IMR-90 (cell line): ENCODE results near the gene SPATA13. TPM values are rescaled to one million over a fixed set of nuclear protein-coding genes. Genes with fewer than 3 reads are reported as not detected.
A peak's percentile ranks its signal among the peaks of the same experiment; 100 is the strongest.

Source experiments
- ATAC-seq: fragments of 200-7000 bp; cut with Tn5 transposase; 2 replicates; pipeline ENCODE4 v1.9.1; 2020; ENCODE audit warnings: low read depth, mild to moderate bottlenecking, moderate library complexity
- BruUV-seq: library from RNA; stranded (reverse); fragments of 400-500 nt; replicated peaks from 2 replicates; lab custom pipeline; 2021; lab: Mats Ljungman, UMichigan
- CTCF ChIA-PET: fragments of 300-600 bp; formaldehyde crosslinking; extraction: SDS; loops from one replicate; lab custom pipeline; 2021; ENCODE audit warnings: antibody characterized with exemption; lab: Yijun Ruan, JAX
- POLR2A ChIA-PET: fragments of 300-600 bp; sonication (Branson Sonifier 250); formaldehyde crosslinking; loops from one replicate; lab custom pipeline; 2022; ENCODE audit warnings: antibody characterized with exemption; ENCODE audit not compliant: unreplicated experiment; lab: Charles Lee
- DNase-seq: peaks from one replicate; pipeline ENCODE4 v3.0.0; 2013
- H2AFZ ChIP-seq: replicated peaks from 2 replicates; pipeline ENCODE3; 2013; ENCODE audit warnings: low read length, mild to moderate bottlenecking; ENCODE audit not compliant: poor library complexity
- H2AK5ac ChIP-seq: 2 replicates; pipeline ENCODE4 v1.6.1; 2013; ENCODE audit warnings: low read depth, low read length, inconsistent platforms
- H2AK9ac ChIP-seq: replicated peaks from 2 replicates; pipeline ENCODE3; 2013; ENCODE audit warnings: mild to moderate bottlenecking, low read depth, low read length, moderate library complexity; ENCODE audit not compliant: poor library complexity
- H2BK120ac ChIP-seq: 2 replicates; pipeline ENCODE4 v1.6.1; 2013; ENCODE audit warnings: low read depth, low read length, inconsistent platforms
- H2BK15ac ChIP-seq: 3 replicates; pipeline ENCODE4 v1.6.1; 2013; ENCODE audit warnings: low read depth, low read length, inconsistent platforms
- H2BK20ac ChIP-seq: 2 replicates; pipeline ENCODE4 v1.6.1; 2013; ENCODE audit warnings: low read depth, mild to moderate bottlenecking, inconsistent platforms, low read length, moderate library complexity
- H2BK5ac ChIP-seq: 2 replicates; pipeline ENCODE4 v1.6.1; 2013; ENCODE audit warnings: mild to moderate bottlenecking, low read depth, low read length, inconsistent platforms; ENCODE audit not compliant: poor library complexity, severe bottlenecking
- H3K14ac ChIP-seq: replicated peaks from 2 replicates; pipeline ENCODE4 v1.6.1; 2013; ENCODE audit warnings: low read depth, low read length, inconsistent platforms
- H3K18ac ChIP-seq: 2 replicates; pipeline ENCODE4 v1.6.1; 2013; ENCODE audit warnings: low read depth, low read length, control low read depth
- H3K23ac ChIP-seq: 2 replicates; pipeline ENCODE4 v1.6.1; 2013; ENCODE audit warnings: low read depth, low read length, inconsistent platforms
- H3K27ac ChIP-seq: 2 replicates; pipeline ENCODE4 v1.5.1; 2013; ENCODE audit warnings: mild to moderate bottlenecking, control low read depth, low read length; ENCODE audit not compliant: insufficient read depth
- H3K27me3 ChIP-seq: 2 replicates; pipeline ENCODE4 v1.6.1; 2013; ENCODE audit warnings: low read length; ENCODE audit not compliant: control insufficient read depth, insufficient read depth
- H3K36me3 ChIP-seq: 2 replicates; pipeline ENCODE4 v1.6.1; 2013; ENCODE audit warnings: low read length, mixed read lengths; ENCODE audit not compliant: control insufficient read depth, insufficient read depth
- H3K4ac ChIP-seq: 2 replicates; pipeline ENCODE4 v1.6.1; 2013; ENCODE audit warnings: low read depth, low read length, inconsistent platforms
- H3K4me1 ChIP-seq: 2 replicates; pipeline ENCODE4 v1.6.1; 2013; ENCODE audit warnings: low read length, mixed read lengths; ENCODE audit not compliant: control insufficient read depth, insufficient read depth
- H3K4me2 ChIP-seq: 2 replicates; pipeline ENCODE4 v1.6.1; 2013; ENCODE audit warnings: low read depth, mild to moderate bottlenecking, control low read depth, low read length, moderate library complexity
- H3K4me3 ChIP-seq: 2 replicates; pipeline ENCODE4 v1.5.1; 2013; ENCODE audit warnings: low read depth, mild to moderate bottlenecking, control low read depth, low read length, moderate library complexity; ENCODE audit not compliant: insufficient read depth
- H3K56ac ChIP-seq: 2 replicates; pipeline ENCODE4 v1.6.1; 2013; ENCODE audit warnings: low read length, inconsistent platforms; ENCODE audit not compliant: insufficient read depth; ENCODE audit errors: extremely low read depth
- H3K79me1 ChIP-seq, 2 experiments: 2 replicates each; pipeline ENCODE4 v1.6.1; 2013; ENCODE audit warnings: low read length in 2 of 2, inconsistent platforms in 1 of 2, low read depth in 1 of 2
- H3K9ac ChIP-seq: 2 replicates; pipeline ENCODE4 v1.6.1; 2013; ENCODE audit warnings: low read depth, low read length, control low read depth
- H3K9me1 ChIP-seq: 2 replicates; pipeline ENCODE4 v1.6.1; 2013; ENCODE audit warnings: low read length, inconsistent platforms; ENCODE audit not compliant: insufficient read depth
- H3K9me3 ChIP-seq: 2 replicates; pipeline ENCODE4 v1.6.1; 2013; ENCODE audit warnings: low read length; ENCODE audit not compliant: control insufficient read depth, insufficient read depth
- H4K20me1 ChIP-seq: 2 replicates; pipeline ENCODE4 v1.6.1; 2013; ENCODE audit warnings: low read length, inconsistent platforms; ENCODE audit not compliant: insufficient read depth
- H4K5ac ChIP-seq: 2 replicates; pipeline ENCODE4 v1.6.1; 2013; ENCODE audit warnings: mild to moderate bottlenecking, low read depth, low read length, control low read depth
- H4K8ac ChIP-seq, 2 experiments: 2 replicates each; pipeline ENCODE4 v1.6.1; 2013; ENCODE audit warnings: low read depth in 2 of 2, low read length in 2 of 2, control low read depth in 1 of 2, inconsistent platforms in 1 of 2
- H4K91ac ChIP-seq: 2 replicates; pipeline ENCODE4 v1.6.1; 2013; ENCODE audit warnings: low read depth, low read length, inconsistent platforms; ENCODE audit not compliant: insufficient read depth
- MAFK ChIP-seq: IDR thresholded peaks from 2 replicates; pipeline ENCODE4 v1.6.1; 2012; ENCODE audit warnings: low read depth, low read length, improper control_type of control experiment
- MXI1 ChIP-seq: IDR thresholded peaks from 2 replicates; pipeline ENCODE4 v1.6.1; 2012; ENCODE audit warnings: low read depth, mild to moderate bottlenecking, low read length, moderate library complexity, borderline replicate concordance
- USF2 ChIP-seq: fragments of 150-350 bp; IDR thresholded peaks from 2 replicates; pipeline ENCODE4 v1.6.1; 2017; ENCODE audit warnings: mild to moderate bottlenecking, antibody characterized with exemption, low read length, low read depth
- WGBS, 2 experiments: methylation state at CpG; one replicate each; pipeline versions ENCODE4 v1.1.5 to v1.1.7; 2013; ENCODE audit warnings: missing lambda C conversion rate in 2 of 2; ENCODE audit not compliant: insufficient read length in 1 of 2; ENCODE audit errors: extremely low coverage in 2 of 2; 5-methylcytosine and 5-hydroxymethylcytosine counted together
- dilution Hi-C: fragments of 300-500 bp; cut with HindIII; formaldehyde crosslinking; loops from one replicate; pipeline ENCODE4 v1.14.3; 2018; ENCODE audit warnings: low sequenced_read_pairs; ENCODE audit not compliant: unreplicated experiment
- in situ Hi-C: fragments of 300-500 bp; cut with MboI; formaldehyde crosslinking; loops from 3 replicates; pipeline ENCODE4 v1.14.3; 2019; ENCODE audit warnings: low sequenced_read_pairs, inconsistent platforms, mixed read lengths
- intact Hi-C: fragments of 100-400 bp; cut with micrococcal nuclease; formaldehyde crosslinking; loops from 2 replicates; pipeline ENCODE4 v1.10.0; 2022
- polyA plus RNA-seq, 3 experiments: library from polyadenylated mRNA; depleted of rRNA; stranded (reverse); fragments of >200 nt; gene quantifications; 2 replicates each; pipeline ENCODE4 v1.2.3, GENCODE V29; 2012; ENCODE audit warnings: low replicate concordance in 1 of 3
- total RNA-seq: library from RNA; depleted of rRNA; stranded (reverse); fragments of >200 nt; gene quantifications from 2 replicates; pipeline ENCODE4 v1.2.3, GENCODE V29; 2012
- TF ChIP-seq, protein P1 (sequence below): conservative IDR thresholded peaks from 2 replicates; pipeline ENCODE4 v1.5.1; 2012; ENCODE audit warnings: mild to moderate bottlenecking, low read depth, low read length, improper control_type of control experiment
- TF ChIP-seq, protein P2 (sequence below): fragments of 150-350 bp; IDR thresholded peaks from 2 replicates; pipeline ENCODE4 v1.6.1; 2016; ENCODE audit warnings: low read depth, mild to moderate bottlenecking, low read length, moderate library complexity, borderline replicate concordance

The SPATA13 gene
- total and polyA plus RNA-seq, 2 of the 4 experiments (the other 2 are of a cell fraction), result 10.5 to 12.5 TPM

DNA sequence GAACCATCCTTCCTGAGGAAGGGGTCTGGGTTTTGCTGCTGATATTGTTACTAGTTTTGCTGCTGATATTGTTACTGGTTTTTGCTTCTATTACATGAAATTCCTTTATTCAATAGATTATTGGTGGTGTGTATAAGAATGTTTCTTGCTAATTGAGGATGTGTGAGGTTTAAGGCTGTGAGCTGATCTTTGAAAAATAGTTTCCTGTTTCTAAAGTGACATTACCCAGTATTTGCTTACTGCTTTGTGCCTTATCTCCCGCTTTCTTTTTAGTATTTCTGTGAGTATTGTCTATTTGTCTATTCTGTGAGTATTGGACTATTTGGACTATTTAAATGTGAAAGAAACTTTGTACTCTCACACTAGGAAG, 110.7 kb downstream of the SPATA13 start (continued):
- no peak for TF ChIP-seq USF2

- peak overlapping the region; percentile 99 for H3K4me2 ChIP-seq
- H4K5ac ChIP-seq, result peak overlapping the region; percentile 47
- DNase-seq (peak; percentile 76), ATAC-seq (peak; percentile 74)
- H4K8ac ChIP-seq, result peak overlapping the region; percentile 11 to 23; a peak in 3 of 4 replicates
- H3K79me1 ChIP-seq, result peaks cover 30 to 63% of the 10 kb centered on the region in 2 experiments
- H2AK5ac ChIP-seq, result peak overlapping the region; percentile 17; the same call in 1 of the 2 replicates
- WGBS, 2 experiments, result 21% methylated on average over 8 of the region's 25 CpGs; no CpG with 5 or more reads in 1 of the 2 experiments
- H3K9ac ChIP-seq, result peak overlapping the region; percentile 45
- dilution Hi-C loops (no loop called here), in situ Hi-C loops (no loop called here), intact Hi-C loops (no loop called here)
- CTCF ChIA-PET, result interaction anchor here (1.1 kb wide), 1 partner anchor 17 kb away, joined by 3 read pairs; no protein-coding TSS in a partner anchor
- TF ChIP-seq MXI1, result 0 out of 2 replicates have a peak, but pooled peaks have one; percentile 20
- TF ChIP-seq MAFK, result no peak
- TF ChIP-seq, protein P1, sequence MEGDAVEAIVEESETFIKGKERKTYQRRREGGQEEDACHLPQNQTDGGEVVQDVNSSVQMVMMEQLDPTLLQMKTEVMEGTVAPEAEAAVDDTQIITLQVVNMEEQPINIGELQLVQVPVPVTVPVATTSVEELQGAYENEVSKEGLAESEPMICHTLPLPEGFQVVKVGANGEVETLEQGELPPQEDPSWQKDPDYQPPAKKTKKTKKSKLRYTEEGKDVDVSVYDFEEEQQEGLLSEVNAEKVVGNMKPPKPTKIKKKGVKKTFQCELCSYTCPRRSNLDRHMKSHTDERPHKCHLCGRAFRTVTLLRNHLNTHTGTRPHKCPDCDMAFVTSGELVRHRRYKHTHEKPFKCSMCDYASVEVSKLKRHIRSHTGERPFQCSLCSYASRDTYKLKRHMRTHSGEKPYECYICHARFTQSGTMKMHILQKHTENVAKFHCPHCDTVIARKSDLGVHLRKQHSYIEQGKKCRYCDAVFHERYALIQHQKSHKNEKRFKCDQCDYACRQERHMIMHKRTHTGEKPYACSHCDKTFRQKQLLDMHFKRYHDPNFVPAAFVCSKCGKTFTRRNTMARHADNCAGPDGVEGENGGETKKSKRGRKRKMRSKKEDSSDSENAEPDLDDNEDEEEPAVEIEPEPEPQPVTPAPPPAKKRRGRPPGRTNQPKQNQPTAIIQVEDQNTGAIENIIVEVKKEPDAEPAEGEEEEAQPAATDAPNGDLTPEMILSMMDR, result no peak
- TF ChIP-seq, protein P2, sequence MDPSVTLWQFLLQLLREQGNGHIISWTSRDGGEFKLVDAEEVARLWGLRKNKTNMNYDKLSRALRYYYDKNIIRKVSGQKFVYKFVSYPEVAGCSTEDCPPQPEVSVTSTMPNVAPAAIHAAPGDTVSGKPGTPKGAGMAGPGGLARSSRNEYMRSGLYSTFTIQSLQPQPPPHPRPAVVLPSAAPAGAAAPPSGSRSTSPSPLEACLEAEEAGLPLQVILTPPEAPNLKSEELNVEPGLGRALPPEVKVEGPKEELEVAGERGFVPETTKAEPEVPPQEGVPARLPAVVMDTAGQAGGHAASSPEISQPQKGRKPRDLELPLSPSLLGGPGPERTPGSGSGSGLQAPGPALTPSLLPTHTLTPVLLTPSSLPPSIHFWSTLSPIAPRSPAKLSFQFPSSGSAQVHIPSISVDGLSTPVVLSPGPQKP, result no peak
- peak overlapping the region; percentile 55; the same call in 1 of the 3 replicates for H2BK15ac ChIP-seq
- H3K4ac ChIP-seq, result peak overlapping the region; percentile 50
- H3K36me3 ChIP-seq, result no peaks in the 10 kb centered on the region
- POLR2A ChIA-PET, result no interaction called here
- no TSS peak for BruUV-seq
- H3K4me3 ChIP-seq, result peak overlapping the region; percentile 19
- peak overlapping the region; percentile 90 for H2AFZ ChIP-seq
- peak overlapping the region; percentile 61 for H3K18ac ChIP-seq
- H2AK9ac ChIP-seq, result peak overlapping the region; percentile 69
- H3K14ac ChIP-seq, result peak overlapping the region; percentile 78
- H2BK20ac ChIP-seq, result peak overlapping the region; percentile 13; the same call in 1 of the 2 replicates
- H3K4me1 ChIP-seq, result peaks cover 18% of the 10 kb centered on the region
- peak overlapping the region; percentile 98 for H3K23ac ChIP-seq
- 0 out of 2 replicates have a peak, but pooled peaks cover 2% of the 10 kb centered on the region for H4K20me1 ChIP-seq
- peak overlapping the region; percentile 66 for H4K91ac ChIP-seq
- H3K27me3 ChIP-seq, result no peaks in the 10 kb centered on the region
- 0 out of 2 replicates have a peak overlapping the region, but pooled peaks have one; percentile 37 for H3K56ac ChIP-seq
- H3K9me3 ChIP-seq, result no peaks in the 10 kb centered on the region
- H2BK120ac ChIP-seq, result peak overlapping the region; percentile 68
- peak overlapping the region; percentile 50 for H3K27ac ChIP-seq
- H3K9me1 ChIP-seq, result peaks cover 12% of the 10 kb centered on the region; the same call in 1 of the 2 replicates
- peak overlapping the region; percentile 61 for H2BK5ac ChIP-seq
These were observed 111.3 kb downstream of the SPATA13 start for GRCh38 chr13:24271601-24272451.
